SK-N-SH treated with all-trans-retinoic acid at 6 μM for 48 hours (cell line): Measurements from ENCODE around the gene DLG1.

Experiments used
- ATAC-seq: fragments of 200-7000 bp; cut with Tn5 transposase; 3 replicates; pipeline ENCODE4 v1.9.1; 2020; ENCODE audit warnings: mild to moderate bottlenecking, moderate library complexity
- ARNTL ChIP-seq: fragments of 450-650 bp; formaldehyde crosslinking; IDR thresholded peaks from 2 replicates; pipeline ENCODE4 v1.5.0; 2020; ENCODE audit warnings: low read depth, mild to moderate bottlenecking, moderate library complexity, borderline replicate concordance
- BACH2 ChIP-seq: fragments of 250-450 bp; sonication (Bioruptor Pico); IDR thresholded peaks from 2 replicates; pipeline ENCODE4 v1.9.0; 2021; ENCODE audit warnings: mild to moderate bottlenecking, borderline replicate concordance
- CSDC2 ChIP-seq: fragments of 250-450 bp; sonication (Bioruptor Pico); IDR thresholded peaks from 2 replicates; pipeline ENCODE4 v1.5.0; 2020; ENCODE audit warnings: mild to moderate bottlenecking, moderate library complexity
- ESRRG ChIP-seq: fragments of 250-450 bp; sonication (Bioruptor Pico); IDR thresholded peaks from 2 replicates; pipeline ENCODE4 v1.6.1; 2021; ENCODE audit warnings: mild to moderate bottlenecking
- GLIS3 ChIP-seq: fragments of 250-450 bp; sonication (Bioruptor Pico); IDR thresholded peaks from 2 replicates; pipeline ENCODE4 v1.5.0; 2020; ENCODE audit warnings: mild to moderate bottlenecking, moderate library complexity
- ISL1 ChIP-seq: fragments of 250-450 bp; sonication (Bioruptor Pico); IDR thresholded peaks from 2 replicates; pipeline ENCODE4 v2.1.2; 2022; ENCODE audit warnings: mild to moderate bottlenecking, moderate library complexity
- OSR1 ChIP-seq: fragments of 250-450 bp; sonication (Bioruptor Pico); IDR thresholded peaks from 2 replicates; pipeline ENCODE4 v1.8.0; 2022; ENCODE audit warnings: moderate library complexity, mild to moderate bottlenecking, inconsistent platforms
- PPARA ChIP-seq: fragments of 250-450 bp; sonication (Bioruptor Pico); IDR thresholded peaks from 2 replicates; pipeline ENCODE4 v1.5.0; 2020; ENCODE audit warnings: mild to moderate bottlenecking, borderline replicate concordance
- RARB ChIP-seq: fragments of 250-450 bp; sonication (Bioruptor Pico); IDR thresholded peaks from 2 replicates; pipeline ENCODE4 v1.8.0; 2021; ENCODE audit warnings: mild to moderate bottlenecking, moderate library complexity
- SNAI2 ChIP-seq: fragments of 250-450 bp; sonication (Bioruptor Pico); IDR thresholded peaks from 2 replicates; pipeline ENCODE4 v1.5.0; 2020; ENCODE audit warnings: mild to moderate bottlenecking, moderate library complexity
- TCF4 ChIP-seq: fragments of 250-450 bp; sonication (Bioruptor Pico); IDR thresholded peaks from 2 replicates; pipeline ENCODE4 v1.8.0; 2021; ENCODE audit warnings: mild to moderate bottlenecking, moderate library complexity, borderline replicate concordance
- TOX ChIP-seq: fragments of 250-450 bp; sonication (Bioruptor Pico); IDR thresholded peaks from 2 replicates; pipeline ENCODE4 v1.8.0; 2021; ENCODE audit warnings: mild to moderate bottlenecking, moderate library complexity, borderline replicate concordance
- ZC3H10 ChIP-seq: fragments of 250-450 bp; sonication (Bioruptor Pico); IDR thresholded peaks from 2 replicates; pipeline ENCODE4 v1.5.1; 2021; ENCODE audit warnings: mild to moderate bottlenecking, moderate library complexity
- ZFP3 ChIP-seq: fragments of 250-450 bp; sonication (Bioruptor Pico); IDR thresholded peaks from 2 replicates; pipeline ENCODE4 v1.5.0; 2020; ENCODE audit warnings: mild to moderate bottlenecking, moderate library complexity
- ZFP30 ChIP-seq: fragments of 450-650 bp; formaldehyde crosslinking; IDR thresholded peaks from 2 replicates; pipeline ENCODE4 v1.5.0; 2022; ENCODE audit warnings: mild to moderate bottlenecking, moderate library complexity
- ZNF565 ChIP-seq: fragments of 450-650 bp; formaldehyde crosslinking; conservative IDR thresholded peaks from 2 replicates; pipeline ENCODE4 v1.5.0; 2020; ENCODE audit warnings: low read depth, mild to moderate bottlenecking, moderate library complexity
- ZNF70 ChIP-seq: fragments of 450-650 bp; formaldehyde crosslinking; IDR thresholded peaks from 2 replicates; pipeline ENCODE4 v1.5.0; 2020; ENCODE audit warnings: mild to moderate bottlenecking, moderate library complexity
- ZNF8 ChIP-seq: fragments of 450-650 bp; formaldehyde crosslinking; IDR thresholded peaks from 2 replicates; pipeline ENCODE4 v1.5.0; 2020; ENCODE audit warnings: mild to moderate bottlenecking, moderate library complexity
- TF ChIP-seq, protein P1 (sequence below): fragments of 250-450 bp; sonication (Bioruptor Pico); IDR thresholded peaks from 2 replicates; pipeline ENCODE4 v1.5.0; 2020; ENCODE audit warnings: mild to moderate bottlenecking, moderate library complexity
- TF ChIP-seq, protein P2 (sequence below): fragments of 250-450 bp; sonication (Bioruptor Pico); IDR thresholded peaks from 2 replicates; pipeline ENCODE4 v1.5.1; 2021; ENCODE audit warnings: mild to moderate bottlenecking, moderate library complexity
- TF ChIP-seq, protein P3 (sequence below): fragments of 250-450 bp; sonication (Bioruptor Pico); IDR thresholded peaks from 2 replicates; pipeline ENCODE4 v1.8.0; 2021; ENCODE audit warnings: low read depth, mild to moderate bottlenecking, moderate library complexity, borderline replicate concordance

DLG1 gene

DNA sequence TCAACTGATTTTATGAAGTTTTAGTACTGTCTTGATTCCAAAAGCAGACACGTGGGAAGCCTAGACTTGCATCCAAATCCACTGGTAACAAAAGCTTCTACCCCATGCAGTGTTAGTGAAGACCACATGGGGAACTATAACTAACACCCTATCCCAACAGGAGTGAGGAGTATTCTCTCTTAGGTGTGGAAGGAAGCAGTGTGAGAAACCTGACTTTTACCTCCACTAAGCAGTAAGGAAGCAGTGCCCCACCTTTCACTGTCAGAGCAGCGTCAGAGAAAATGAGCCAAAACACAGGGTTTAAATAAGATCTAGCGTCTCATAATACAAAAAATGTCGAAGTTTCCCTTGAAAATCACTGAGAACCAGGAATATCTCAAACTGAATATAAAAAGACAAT is 60.5 kb downstream of the DLG1 start:
- ATAC-seq = no peak
- TF ChIP-seq RARB (CRISPR knock-in tag) (no peak), OSR1 (no peak), ZFP30 (CRISPR knock-in tag) (no peak), ZNF565 (CRISPR knock-in tag) (no peak), TCF4 (no peak), ARNTL (no peak), ESRRG (CRISPR knock-in tag) (no peak), SNAI2 (CRISPR knock-in tag) (no peak), ZC3H10 (no peak), BACH2 (CRISPR knock-in tag) (no peak), TOX (CRISPR knock-in tag) (no peak), GLIS3 (no peak), ZFP3 (CRISPR knock-in tag) (no peak)
- TF ChIP-seq, protein P1, sequence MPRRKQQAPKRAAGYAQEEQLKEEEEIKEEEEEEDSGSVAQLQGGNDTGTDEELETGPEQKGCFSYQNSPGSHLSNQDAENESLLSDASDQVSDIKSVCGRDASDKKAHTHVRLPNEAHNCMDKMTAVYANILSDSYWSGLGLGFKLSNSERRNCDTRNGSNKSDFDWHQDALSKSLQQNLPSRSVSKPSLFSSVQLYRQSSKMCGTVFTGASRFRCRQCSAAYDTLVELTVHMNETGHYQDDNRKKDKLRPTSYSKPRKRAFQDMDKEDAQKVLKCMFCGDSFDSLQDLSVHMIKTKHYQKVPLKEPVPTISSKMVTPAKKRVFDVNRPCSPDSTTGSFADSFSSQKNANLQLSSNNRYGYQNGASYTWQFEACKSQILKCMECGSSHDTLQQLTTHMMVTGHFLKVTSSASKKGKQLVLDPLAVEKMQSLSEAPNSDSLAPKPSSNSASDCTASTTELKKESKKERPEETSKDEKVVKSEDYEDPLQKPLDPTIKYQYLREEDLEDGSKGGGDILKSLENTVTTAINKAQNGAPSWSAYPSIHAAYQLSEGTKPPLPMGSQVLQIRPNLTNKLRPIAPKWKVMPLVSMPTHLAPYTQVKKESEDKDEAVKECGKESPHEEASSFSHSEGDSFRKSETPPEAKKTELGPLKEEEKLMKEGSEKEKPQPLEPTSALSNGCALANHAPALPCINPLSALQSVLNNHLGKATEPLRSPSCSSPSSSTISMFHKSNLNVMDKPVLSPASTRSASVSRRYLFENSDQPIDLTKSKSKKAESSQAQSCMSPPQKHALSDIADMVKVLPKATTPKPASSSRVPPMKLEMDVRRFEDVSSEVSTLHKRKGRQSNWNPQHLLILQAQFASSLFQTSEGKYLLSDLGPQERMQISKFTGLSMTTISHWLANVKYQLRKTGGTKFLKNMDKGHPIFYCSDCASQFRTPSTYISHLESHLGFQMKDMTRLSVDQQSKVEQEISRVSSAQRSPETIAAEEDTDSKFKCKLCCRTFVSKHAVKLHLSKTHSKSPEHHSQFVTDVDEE = no peak
- TF ChIP-seq, protein P2, sequence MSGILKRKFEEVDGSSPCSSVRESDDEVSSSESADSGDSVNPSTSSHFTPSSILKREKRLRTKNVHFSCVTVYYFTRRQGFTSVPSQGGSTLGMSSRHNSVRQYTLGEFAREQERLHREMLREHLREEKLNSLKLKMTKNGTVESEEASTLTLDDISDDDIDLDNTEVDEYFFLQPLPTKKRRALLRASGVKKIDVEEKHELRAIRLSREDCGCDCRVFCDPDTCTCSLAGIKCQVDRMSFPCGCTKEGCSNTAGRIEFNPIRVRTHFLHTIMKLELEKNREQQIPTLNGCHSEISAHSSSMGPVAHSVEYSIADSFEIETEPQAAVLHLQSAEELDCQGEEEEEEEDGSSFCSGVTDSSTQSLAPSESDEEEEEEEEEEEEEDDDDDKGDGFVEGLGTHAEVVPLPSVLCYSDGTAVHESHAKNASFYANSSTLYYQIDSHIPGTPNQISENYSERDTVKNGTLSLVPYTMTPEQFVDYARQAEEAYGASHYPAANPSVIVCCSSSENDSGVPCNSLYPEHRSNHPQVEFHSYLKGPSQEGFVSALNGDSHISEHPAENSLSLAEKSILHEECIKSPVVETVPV (CRISPR knock-in tag) = no peak

DNA sequence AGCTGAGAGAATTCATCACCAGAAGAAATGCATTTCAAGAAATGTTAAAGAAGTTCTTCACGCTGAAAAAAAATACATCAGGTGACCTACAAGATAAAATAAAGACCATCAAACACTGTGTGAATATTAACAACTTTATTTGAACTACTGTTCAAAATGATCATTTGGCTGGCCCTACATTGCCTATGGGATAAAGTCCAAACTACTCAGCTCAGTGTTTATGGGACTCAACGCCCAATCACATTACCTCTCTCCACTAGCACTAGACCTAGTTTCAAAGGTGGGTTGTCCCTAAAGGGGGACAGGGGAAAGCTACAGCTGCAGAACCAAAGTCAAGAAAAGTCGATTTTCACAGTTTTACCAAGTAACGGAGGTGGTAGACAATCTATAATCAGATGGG is 62.0 kb downstream of the DLG1 start:
- no peak for ATAC-seq
- TF ChIP-seq ZNF565 (CRISPR knock-in tag) = no peak

DNA sequence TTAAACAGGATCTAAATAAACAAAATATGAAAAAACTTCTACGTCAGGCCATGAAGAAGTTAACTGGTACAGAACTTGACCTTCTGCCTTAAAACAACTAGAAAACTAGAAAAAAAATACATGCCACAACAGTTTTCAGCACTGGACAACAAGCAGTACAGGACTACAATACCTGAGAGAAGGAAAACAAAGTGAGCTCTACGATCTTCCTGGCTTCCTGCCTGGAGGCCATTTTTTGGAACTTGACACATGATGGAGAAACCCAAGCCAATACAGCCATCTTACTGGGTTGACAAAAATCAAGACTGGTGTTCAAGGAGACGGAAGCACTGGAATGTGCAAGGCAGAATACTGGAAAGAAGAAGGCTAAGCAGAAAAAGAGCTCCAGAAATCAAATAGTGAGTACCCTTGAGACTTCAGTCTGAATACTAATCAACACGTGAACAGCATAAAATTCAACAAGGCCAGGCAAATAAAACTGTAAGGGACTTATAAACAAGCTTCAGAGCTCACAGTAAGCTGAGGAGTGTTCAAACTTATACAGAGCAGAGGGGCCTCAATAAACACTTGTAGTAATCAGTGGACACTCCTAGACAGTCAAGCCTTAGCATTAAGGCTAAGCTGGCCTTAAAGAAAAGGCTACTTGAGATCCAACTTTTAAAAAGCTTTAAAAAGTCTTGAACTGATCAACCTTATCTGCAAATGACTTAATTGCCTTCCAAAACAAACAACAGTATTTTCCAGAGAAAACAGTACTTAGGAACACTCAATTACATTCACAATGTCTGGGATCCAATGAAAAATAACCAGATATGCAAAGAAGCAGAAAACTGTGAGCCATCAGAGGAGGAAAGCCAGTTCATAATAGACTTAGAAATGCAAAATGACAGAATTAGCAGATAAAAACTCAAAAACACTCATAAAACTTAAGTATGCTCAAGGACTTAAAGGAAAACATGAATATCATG is 63.2 kb downstream of the DLG1 start:
- no peak for ATAC-seq
- TF ChIP-seq ZNF565 (CRISPR knock-in tag) = no peak
- no peak for TF ChIP-seq TCF4
- no peak for TF ChIP-seq CSDC2 (CRISPR knock-in tag)
- TF ChIP-seq ISL1 (CRISPR knock-in tag) = no peak
- TF ChIP-seq ZFP30 (CRISPR knock-in tag) = no peak
- TF ChIP-seq ZC3H10 = no peak
- TF ChIP-seq, protein P3, sequence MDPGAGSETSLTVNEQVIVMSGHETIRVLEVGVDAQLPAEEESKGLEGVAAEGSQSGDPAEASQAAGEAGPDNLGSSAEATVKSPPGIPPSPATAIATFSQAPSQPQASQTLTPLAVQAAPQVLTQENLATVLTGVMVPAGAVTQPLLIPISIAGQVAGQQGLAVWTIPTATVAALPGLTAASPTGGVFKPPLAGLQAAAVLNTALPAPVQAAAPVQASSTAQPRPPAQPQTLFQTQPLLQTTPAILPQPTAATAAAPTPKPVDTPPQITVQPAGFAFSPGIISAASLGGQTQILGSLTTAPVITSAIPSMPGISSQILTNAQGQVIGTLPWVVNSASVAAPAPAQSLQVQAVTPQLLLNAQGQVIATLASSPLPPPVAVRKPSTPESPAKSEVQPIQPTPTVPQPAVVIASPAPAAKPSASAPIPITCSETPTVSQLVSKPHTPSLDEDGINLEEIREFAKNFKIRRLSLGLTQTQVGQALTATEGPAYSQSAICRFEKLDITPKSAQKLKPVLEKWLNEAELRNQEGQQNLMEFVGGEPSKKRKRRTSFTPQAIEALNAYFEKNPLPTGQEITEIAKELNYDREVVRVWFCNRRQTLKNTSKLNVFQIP = no peak
- TF ChIP-seq ZFP3 (CRISPR knock-in tag) = no peak
- TF ChIP-seq ARNTL = no peak
- no peak for TF ChIP-seq ZNF8 (CRISPR knock-in tag)
- TF ChIP-seq OSR1 = no peak
- no peak for TF ChIP-seq ZNF70 (CRISPR knock-in tag)
- no peak for TF ChIP-seq PPARA
- no peak for TF ChIP-seq ESRRG (CRISPR knock-in tag)
- TF ChIP-seq TOX (CRISPR knock-in tag) = no peak
- TF ChIP-seq, protein P1 = no peak
- TF ChIP-seq SNAI2 (CRISPR knock-in tag) = no peak
